GM21423 (cell line): ENCODE results near the gene GBA3.

ENCODE experiments used
- ATAC-seq: cut with Tn5 transposase; IDR thresholded peaks from one replicate; pipeline ENCODE4 v1.9.1; 2021; ENCODE audit warnings: mild to moderate bottlenecking, moderate library complexity; ENCODE audit not compliant: unreplicated experiment

Gene GBA3

GRCh38 chr4:22692736-22693135 is at the start of gene GBA3:
TSS of gene GBA3 (plus strand) at chr4:22692937.
- ATAC-seq: no peak

GRCh38 chr4:22643952-22644351 is 48.8 kb upstream of the GBA3 start:
- ATAC-seq: no peak

- ATAC-seq: no peak
Observed at GRCh38 chr4:22645481-22646182, 47.1 kb upstream of the GBA3 start.

GRCh38 chr4:22648996-22649395 is 43.7 kb upstream of the GBA3 start:
- ATAC-seq: no peak

- ATAC-seq: no peak
Observed at GRCh38 chr4:22650771-22651170, 42.0 kb upstream of the GBA3 start.

GRCh38 chr4:22653752-22654151 is 39.0 kb upstream of the GBA3 start:
- no peak for ATAC-seq

GRCh38 chr4:22661443-22661842 is 31.3 kb upstream of the GBA3 start:
- no peak for ATAC-seq

GRCh38 chr4:22667332-22667940 is 25.3 kb upstream of the GBA3 start:
- no peak for ATAC-seq

GRCh38 chr4:22668301-22668700 is 24.4 kb upstream of the GBA3 start:
- ATAC-seq: no peak

GRCh38 chr4:22668702-22669101 is 24.0 kb upstream of the GBA3 start:
- no peak for ATAC-seq

GRCh38 chr4:22670956-22671355 is 21.8 kb upstream of the GBA3 start:
- no peak for ATAC-seq

- ATAC-seq: no peak
Observed at GRCh38 chr4:22672519-22672918, 20.2 kb upstream of the GBA3 start.

- no peak for ATAC-seq
Observed at GRCh38 chr4:22672944-22673343, 19.8 kb upstream of the GBA3 start.

GRCh38 chr4:22674700-22675099 is 18.0 kb upstream of the GBA3 start:
- no peak for ATAC-seq

GRCh38 chr4:22676063-22676462 is 16.7 kb upstream of the GBA3 start:
- ATAC-seq: no peak

GRCh38 chr4:22677780-22678179 is 15.0 kb upstream of the GBA3 start:
- ATAC-seq: no peak

- no peak for ATAC-seq
Observed at GRCh38 chr4:22678940-22679854, 13.5 kb upstream of the GBA3 start.

- ATAC-seq: no peak
Observed at GRCh38 chr4:22680065-22680642, 12.6 kb upstream of the GBA3 start.

- ATAC-seq: no peak
Observed at GRCh38 chr4:22683726-22684125, 9.0 kb upstream of the GBA3 start.

- ATAC-seq: no peak
Observed at GRCh38 chr4:22686141-22686540, 6.6 kb upstream of the GBA3 start.

- ATAC-seq: no peak
Observed at GRCh38 chr4:22688236-22688635, 4.5 kb upstream of the GBA3 start.
